HepG2 (cell line): ENCODE data around the gene PPIG. TPM values are rescaled to one million over a fixed set of nuclear protein-coding genes. Genes with fewer than 3 reads are reported as not detected.

Source experiments
- ARHGAP35 ChIP-seq: sonication (generic); formaldehyde crosslinking; IDR thresholded peaks from 2 replicates; pipeline ENCODE4 v1.9.0; 2022; ENCODE audit warnings: mild to moderate bottlenecking, inconsistent platforms, moderate library complexity, missing genetic modification reagents, borderline replicate concordance
- ATAD3A ChIP-seq: sonication (generic); formaldehyde crosslinking; IDR thresholded peaks from 2 replicates; pipeline ENCODE4 v1.4.0; 2020; ENCODE audit warnings: missing genetic modification reagents
- E2F1 ChIP-seq: sonication (generic); formaldehyde crosslinking; IDR thresholded peaks from 2 replicates; pipeline ENCODE4 v1.5.0; 2020; ENCODE audit warnings: missing genetic modification reagents
- E2F2 ChIP-seq: sonication (generic); formaldehyde crosslinking; IDR thresholded peaks from 2 replicates; pipeline ENCODE4 v1.4.0; 2020; ENCODE audit warnings: missing genetic modification reagents, borderline replicate concordance
- HNF1B ChIP-seq: sonication (generic); formaldehyde crosslinking; IDR thresholded peaks from 2 replicates; pipeline ENCODE4 v1.5.1; 2020; ENCODE audit warnings: mild to moderate bottlenecking, moderate library complexity, missing genetic modification reagents
- HNF4A ChIP-seq: sonication (generic); formaldehyde crosslinking; IDR thresholded peaks from 2 replicates; pipeline ENCODE4 v1.4.0; 2020; ENCODE audit warnings: missing genetic modification reagents
- HOXD1 ChIP-seq: sonication (generic); formaldehyde crosslinking; IDR thresholded peaks from 2 replicates; pipeline ENCODE4 v1.5.0; 2020; ENCODE audit warnings: missing genetic modification reagents
- MBD4 ChIP-seq: IDR thresholded peaks from 2 replicates; pipeline ENCODE4 v1.6.1; 2012; ENCODE audit warnings: low read length, inconsistent platforms, borderline replicate concordance
- SP5 ChIP-seq: IDR thresholded peaks from 2 replicates; pipeline ENCODE4 v1.6.1; 2016; ENCODE audit warnings: low read depth, borderline replicate concordance
- TEAD2 ChIP-seq: sonication (generic); formaldehyde crosslinking; IDR thresholded peaks from 2 replicates; pipeline ENCODE4 v1.9.0; 2021; ENCODE audit warnings: missing genetic modification reagents
- UBTF ChIP-seq: sonication (generic); formaldehyde crosslinking; IDR thresholded peaks from 2 replicates; pipeline ENCODE4 v1.4.0; 2020; ENCODE audit warnings: mild to moderate bottlenecking, missing genetic modification reagents
- ZKSCAN1 ChIP-seq: fragments of 150-350 bp; IDR thresholded peaks from 2 replicates; pipeline ENCODE4 v1.6.1; 2014; ENCODE audit warnings: low read length
- ZNF280B ChIP-seq: sonication (generic); formaldehyde crosslinking; IDR thresholded peaks from 2 replicates; pipeline ENCODE4 v1.5.0; 2020; ENCODE audit warnings: missing genetic modification reagents, mild to moderate bottlenecking, borderline replicate concordance
- ZNF576 ChIP-seq: sonication (generic); formaldehyde crosslinking; IDR thresholded peaks from 2 replicates; pipeline ENCODE4 v1.4.0; 2020; ENCODE audit warnings: mild to moderate bottlenecking, missing genetic modification reagents
- ZNF720 ChIP-seq: sonication (generic); formaldehyde crosslinking; IDR thresholded peaks from 2 replicates; pipeline ENCODE4 v1.4.0; 2020; ENCODE audit warnings: missing genetic modification reagents
- ZNF776 ChIP-seq: sonication (generic); formaldehyde crosslinking; IDR thresholded peaks from 2 replicates; pipeline ENCODE4 v1.4.0; 2020; ENCODE audit warnings: mild to moderate bottlenecking, missing genetic modification reagents
- ZSCAN21 ChIP-seq: sonication (generic); formaldehyde crosslinking; IDR thresholded peaks from 2 replicates; pipeline ENCODE4 v1.8.0; 2022; ENCODE audit warnings: mild to moderate bottlenecking, missing genetic modification reagents, moderate library complexity, borderline replicate concordance
- ZSCAN5A ChIP-seq: sonication (generic); formaldehyde crosslinking; IDR thresholded peaks from 2 replicates; pipeline ENCODE4 v1.8.0; 2022; ENCODE audit warnings: mild to moderate bottlenecking, missing genetic modification reagents, borderline replicate concordance
- polyA plus RNA-seq, 8 experiments: library from polyadenylated mRNA; depleted of rRNA in 3 of 8; stranded (reverse) in 7 of 8; unstranded in 1 of 8; fragments of >200 nt; fragmentation: Illumina TruSeq in 4 of 8; extraction: Trizol in 4 of 8; gene quantifications; 2 replicates each; pipeline versions ENCODE4 v1.2.1 to v1.2.3, GENCODE V29; 2011 to 2016; ENCODE audit warnings: low read depth in 4 of 8, missing spikeins in 1 of 8, mixed read lengths in 1 of 8; ENCODE audit not compliant: insufficient read depth in 1 of 8
- total RNA-seq, 5 experiments: library from RNA; depleted of rRNA; stranded (reverse); fragments of >200 nt; fragmentation: Illumina TruSeq; extraction: Trizol; gene quantifications; 2 replicates each; pipeline ENCODE4 v1.2.3, GENCODE V29; 2016; ENCODE audit warnings: low read depth in 1 of 5

Gene PPIG
- total and polyA plus RNA-seq, 2 of the 13 experiments (the other 11 are each of a cell fraction or from before 2014, with no cell fraction given), result 31.3 to 81.0 TPM

- TF ChIP-seq ZSCAN5A (CRISPR knock-in tag) (peak; percentile 83; the same call in 1 of the 2 replicates), ZNF776 (no peak), ZNF576 (no peak), HOXD1 (peak; percentile 73; the same call in 1 of the 2 replicates), UBTF (CRISPR knock-in tag) (peak; percentile 33; the same call in 1 of the 2 replicates), MBD4 (no peak; the same call in none of the 2 replicates), ZNF280B (CRISPR knock-in tag) (peak; percentile 72; the same call in 1 of the 2 replicates), HNF4A (CRISPR knock-in tag) (peak; percentile 97), ZNF720 (CRISPR knock-in tag) (no peak), E2F1 (peak; percentile 56; the same call in 1 of the 2 replicates), ATAD3A (no peak), E2F2 (CRISPR knock-in tag) (no peak; the same call in 1 of the 2 replicates), ARHGAP35 (CRISPR knock-in tag) (peak; percentile 56; the same call in 1 of the 2 replicates), HNF1B (peak; percentile 91), ZSCAN21 (CRISPR knock-in tag) (peak; percentile 75; the same call in 1 of the 2 replicates), TEAD2 (CRISPR knock-in tag) (no peak), SP5 (CRISPR knock-in tag) (no peak), ZKSCAN1 (no peak)
These were observed 10.8 kb upstream of the PPIG start, which contains the start of gene FASTKD1 (continued) for GRCh38 chr2:169573160-169573973.
